Measurements from ENCODE around the gene TRIM25. TPM values are rescaled to one million over a fixed set of nuclear protein-coding genes. Genes with fewer than 3 reads are reported as not detected.

Gene TRIM25
- total RNA-seq, 1 experiment from 2014 or later, result 92.8 TPM

DNA sequence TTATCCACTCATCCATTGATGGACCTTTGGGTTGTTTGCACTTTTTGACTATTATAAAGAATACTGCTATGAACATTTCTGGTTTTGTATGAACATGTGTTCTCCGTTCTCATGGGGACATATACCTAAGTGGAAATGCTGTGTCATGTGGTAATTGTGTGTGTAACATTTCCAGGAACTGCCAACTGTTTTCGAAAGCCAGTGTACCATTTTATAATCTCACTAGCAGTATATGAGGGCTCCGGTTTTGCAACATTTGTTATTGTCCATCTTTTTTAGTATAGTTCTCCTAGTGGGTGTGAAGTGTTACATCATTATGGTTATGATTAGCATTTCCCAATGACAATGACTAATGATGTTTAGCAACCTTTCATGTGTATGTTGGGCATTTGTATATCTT lies 5.1 kb upstream of the TRIM25 start:
- POLR2A ChIA-PET (ENCODE audit: unreplicated experiment), result no interaction called here

GRCh38 chr17:56917559-56918296 lies 3.9 kb upstream of the TRIM25 start:
- Histone ChIP-seq H3K27me3 (ENCODE audit: insufficient read depth, low read depth) (no peaks in the 10 kb centered on the region), H3K4me2 (no peak overlapping the region), H3K27ac (peak overlapping the region; percentile 99), H3K9me2 (ENCODE audit: insufficient read depth) (no peaks in the 10 kb centered on the region), H4K20me1 (ENCODE audit: insufficient read depth) (no peaks in the 10 kb centered on the region), H3K36me3 (ENCODE audit: low read depth) (0 out of 2 replicates have a peak, but pooled peaks cover 4% of the 10 kb centered on the region), H3K4me1 (replicated peaks; ENCODE audit: insufficient read depth) (peaks cover 30% of the 10 kb centered on the region), H3K9me3 (ENCODE audit: insufficient read depth, low read depth) (peaks cover 13% of the 10 kb centered on the region; the same call in 1 of the 2 replicates), H3K79me2 (ENCODE audit: low read depth) (peaks cover 21% of the 10 kb centered on the region), H3K4me3 (no peak overlapping the region), H3F3A (ENCODE audit: insufficient read depth, low read depth) (peaks cover 40% of the 10 kb centered on the region), H2AFZ (no peak overlapping the region)
- intact Hi-C loops (cut with micrococcal nuclease; ENCODE audit: unreplicated experiment), result no loop called here
- BruUV-seq (replicated peaks), result no TSS peak
- CTCF ChIA-PET, result no interaction called here
- no peak for TF ChIP-seq EZH2 (IDR thresholded peaks at IDR 0.05; ENCODE audit: low read depth)
- no peak for TF ChIP-seq CTCF (conservative IDR thresholded peaks at IDR 0.05)
- no peak for DNase-seq
- POLR2A ChIA-PET (ENCODE audit: unreplicated experiment), result no interaction called here

More for the DNA sequence above, 5.1 kb upstream of the TRIM25 start:
- no peaks in the 10 kb centered on the region for H3K9me2 ChIP-seq (ENCODE audit: insufficient read depth)
- H3K36me3 ChIP-seq (ENCODE audit: low read depth), result 0 out of 2 replicates have a peak, but pooled peaks cover 4% of the 10 kb centered on the region
- no peak overlapping the region for H3K4me3 ChIP-seq
- no peak overlapping the region for H2AFZ ChIP-seq
- peaks cover 10% of the 10 kb centered on the region for H3K79me2 ChIP-seq (ENCODE audit: low read depth)
- H3K27me3 ChIP-seq (ENCODE audit: insufficient read depth, low read depth), result no peaks in the 10 kb centered on the region
- CTCF ChIA-PET, result no interaction called here
- peaks cover 40% of the 10 kb centered on the region for H3F3A ChIP-seq (ENCODE audit: insufficient read depth, low read depth)
- no peaks in the 10 kb centered on the region for H4K20me1 ChIP-seq (ENCODE audit: insufficient read depth)
- H3K4me1 ChIP-seq (replicated peaks; ENCODE audit: insufficient read depth), result peaks cover 30% of the 10 kb centered on the region
- H3K4me2 ChIP-seq, result no peak overlapping the region
- peaks cover 13% of the 10 kb centered on the region; the same call in 1 of the 2 replicates for H3K9me3 ChIP-seq (ENCODE audit: insufficient read depth, low read depth)
- intact Hi-C loops (cut with micrococcal nuclease; ENCODE audit: unreplicated experiment), result no loop called here
- no peak for TF ChIP-seq EZH2 (IDR thresholded peaks at IDR 0.05; ENCODE audit: low read depth)
- TF ChIP-seq CTCF (conservative IDR thresholded peaks at IDR 0.05), result no peak
- no TSS peak for BruUV-seq (replicated peaks)
- H3K27ac ChIP-seq, result peak overlapping the region; percentile 50
- peak in 1 of 2 experiments; percentile 59 for DNase-seq

DNA sequence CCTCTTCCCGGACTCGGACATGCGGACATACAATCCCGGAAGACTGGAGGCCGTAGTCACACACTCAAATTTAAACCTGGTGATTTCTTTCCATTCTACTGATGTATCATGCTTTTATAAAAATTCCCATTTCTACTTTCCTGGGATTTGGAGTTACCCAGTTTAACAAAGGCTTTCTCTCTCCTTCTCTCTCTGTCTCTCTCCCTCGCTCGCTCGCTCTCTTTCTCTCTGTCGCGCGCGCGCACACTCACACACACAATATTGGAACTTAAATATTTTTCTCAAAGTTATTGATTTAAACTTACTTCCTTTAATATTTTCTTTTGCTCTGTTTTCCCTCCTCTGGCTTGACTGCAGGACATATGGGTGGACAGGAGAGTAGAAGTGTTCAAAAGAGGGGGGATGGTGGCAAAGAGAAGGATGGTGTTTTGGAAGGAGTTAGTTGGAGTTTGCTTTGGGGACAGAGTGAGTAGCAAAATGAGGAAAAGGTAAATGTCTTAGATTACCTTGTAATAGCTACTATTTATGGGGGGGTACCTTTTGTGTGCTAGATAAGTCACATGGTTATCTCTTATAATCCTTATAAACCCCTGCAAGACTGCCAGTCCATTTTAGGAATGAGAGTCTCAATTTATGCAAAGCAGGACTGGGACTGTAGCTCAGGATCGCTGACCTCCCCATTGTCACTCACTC lies 878 bp upstream of the TRIM25 start:
- no TSS peak for BruUV-seq (replicated peaks)
- CTCF ChIA-PET, result no interaction called here
- Histone ChIP-seq H3K27me3 (ENCODE audit: insufficient read depth, low read depth) (no peaks in the 10 kb centered on the region), H3K9me3 (ENCODE audit: insufficient read depth, low read depth) (peaks cover 11% of the 10 kb centered on the region; the same call in 1 of the 2 replicates), H3K4me2 (peak overlapping the region; percentile 94), H3K9me2 (ENCODE audit: insufficient read depth) (no peaks in the 10 kb centered on the region), H2AFZ (peak overlapping the region; percentile 59), H3K36me3 (ENCODE audit: low read depth) (peaks cover 10% of the 10 kb centered on the region; the same call in 1 of the 2 replicates), H3K27ac (peak overlapping the region; percentile 99), H3K79me2 (ENCODE audit: low read depth) (peaks cover 51% of the 10 kb centered on the region), H4K20me1 (ENCODE audit: insufficient read depth) (no peaks in the 10 kb centered on the region), H3K4me1 (replicated peaks; ENCODE audit: insufficient read depth) (peaks cover 53% of the 10 kb centered on the region), H3F3A (ENCODE audit: insufficient read depth, low read depth) (peaks cover 34% of the 10 kb centered on the region), H3K4me3 (peak overlapping the region; percentile 83)
- no peak for TF ChIP-seq CTCF (conservative IDR thresholded peaks at IDR 0.05)
- TF ChIP-seq EZH2 (IDR thresholded peaks at IDR 0.05; ENCODE audit: low read depth), result no peak
- POLR2A ChIA-PET (ENCODE audit: unreplicated experiment), result interaction anchor here (0.6 kb wide), 1 partner anchor 1476 kb away, joined by 3 read pairs; no protein-coding TSS in a partner anchor
- intact Hi-C loops (cut with micrococcal nuclease; ENCODE audit: unreplicated experiment), result loop anchor here (5.0 kb wide), 1 partner anchor 127 kb away; no protein-coding TSS in a partner anchor
- no peak for DNase-seq
